ENCODE measurements around the gene VWDE.

The VWDE gene

DNA sequence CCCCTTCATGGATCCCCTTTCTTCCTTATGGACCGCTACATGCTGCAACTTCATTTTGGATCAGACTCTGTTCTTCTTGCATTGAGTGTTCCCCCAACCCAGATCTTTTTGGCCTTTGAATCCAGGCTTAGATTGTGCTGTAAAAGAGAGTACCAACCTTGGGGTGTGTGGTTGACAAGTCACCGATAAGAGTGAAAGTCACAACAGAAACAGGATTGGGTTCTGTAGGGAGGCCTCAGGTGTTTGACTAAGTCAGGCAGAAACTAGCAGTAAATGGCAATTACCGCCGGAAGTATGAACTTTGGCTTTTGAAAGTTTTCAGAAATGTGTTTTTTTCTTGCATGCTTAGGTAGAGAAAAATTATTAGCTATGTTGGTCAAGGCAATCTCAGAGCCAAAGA, 103.2 kb downstream of the VWDE start:
- H3K36me3 ChIP-seq: no peaks in the 10 kb centered on the region
- no peak overlapping the region for H3K27ac ChIP-seq
- no peaks in the 10 kb centered on the region for H3K4me1 ChIP-seq
- intact Hi-C loops (cut with DNase I; ENCODE audit: low total_unique reads): no loop called here
- TF ChIP-seq, protein P1, sequence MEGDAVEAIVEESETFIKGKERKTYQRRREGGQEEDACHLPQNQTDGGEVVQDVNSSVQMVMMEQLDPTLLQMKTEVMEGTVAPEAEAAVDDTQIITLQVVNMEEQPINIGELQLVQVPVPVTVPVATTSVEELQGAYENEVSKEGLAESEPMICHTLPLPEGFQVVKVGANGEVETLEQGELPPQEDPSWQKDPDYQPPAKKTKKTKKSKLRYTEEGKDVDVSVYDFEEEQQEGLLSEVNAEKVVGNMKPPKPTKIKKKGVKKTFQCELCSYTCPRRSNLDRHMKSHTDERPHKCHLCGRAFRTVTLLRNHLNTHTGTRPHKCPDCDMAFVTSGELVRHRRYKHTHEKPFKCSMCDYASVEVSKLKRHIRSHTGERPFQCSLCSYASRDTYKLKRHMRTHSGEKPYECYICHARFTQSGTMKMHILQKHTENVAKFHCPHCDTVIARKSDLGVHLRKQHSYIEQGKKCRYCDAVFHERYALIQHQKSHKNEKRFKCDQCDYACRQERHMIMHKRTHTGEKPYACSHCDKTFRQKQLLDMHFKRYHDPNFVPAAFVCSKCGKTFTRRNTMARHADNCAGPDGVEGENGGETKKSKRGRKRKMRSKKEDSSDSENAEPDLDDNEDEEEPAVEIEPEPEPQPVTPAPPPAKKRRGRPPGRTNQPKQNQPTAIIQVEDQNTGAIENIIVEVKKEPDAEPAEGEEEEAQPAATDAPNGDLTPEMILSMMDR (IDR thresholded peaks at IDR 0.05): no peak
- H3K9me3 ChIP-seq: peaks cover 0 to 5% (median 0%) of the 10 kb centered on the region in 3 donors
- no peaks in the 10 kb centered on the region for H3K27me3 ChIP-seq
- no peak for DNase-seq
- no peak overlapping the region for H3K4me3 ChIP-seq

DNA sequence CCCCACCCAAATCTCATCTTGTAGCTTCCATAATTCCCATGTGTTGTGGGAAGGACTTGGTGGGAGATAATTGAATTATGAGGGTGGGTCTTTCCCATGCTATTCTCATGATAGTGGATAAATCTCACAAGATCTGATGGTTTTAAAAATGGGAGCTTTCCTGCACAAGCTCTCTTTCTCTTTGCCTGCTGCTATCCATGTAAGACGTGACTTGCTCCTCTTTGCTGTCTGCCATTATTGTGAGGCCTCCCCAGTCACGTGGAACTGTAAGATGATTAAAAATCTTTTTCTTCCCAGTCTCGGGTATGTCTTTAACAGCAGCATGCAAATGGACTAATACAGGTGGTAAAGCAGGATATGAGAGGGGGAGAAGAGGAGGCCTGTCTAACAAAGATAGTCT, 104.3 kb downstream of the VWDE start:
- Histone ChIP-seq H3K27me3 (no peaks in the 10 kb centered on the region), H3K36me3 (no peaks in the 10 kb centered on the region), H3K4me3 (no peak overlapping the region), H3K9me3 (peaks cover 0 to under 1% (median 0%) of the 10 kb centered on the region in 3 donors), H3K27ac (no peak overlapping the region), H3K4me1 (no peaks in the 10 kb centered on the region)
- intact Hi-C loops (cut with DNase I; ENCODE audit: low total_unique reads): no loop called here
- TF ChIP-seq, protein P1 (IDR thresholded peaks at IDR 0.05): no peak
- DNase-seq: no peak

GRCh38 chr7:12297283-12298108, 106.2 kb downstream of the VWDE start:
- TF ChIP-seq, protein P1 (IDR thresholded peaks at IDR 0.05): no peak
- intact Hi-C loops (cut with DNase I; ENCODE audit: low total_unique reads): no loop called here
- Histone ChIP-seq H3K36me3 (no peaks in the 10 kb centered on the region), H3K27ac (no peak overlapping the region), H3K9me3 (no peaks in the 10 kb centered on the region), H3K4me1 (no peaks in the 10 kb centered on the region), H3K27me3 (no peaks in the 10 kb centered on the region), H3K4me3 (no peak overlapping the region)
- no peak for DNase-seq

DNA sequence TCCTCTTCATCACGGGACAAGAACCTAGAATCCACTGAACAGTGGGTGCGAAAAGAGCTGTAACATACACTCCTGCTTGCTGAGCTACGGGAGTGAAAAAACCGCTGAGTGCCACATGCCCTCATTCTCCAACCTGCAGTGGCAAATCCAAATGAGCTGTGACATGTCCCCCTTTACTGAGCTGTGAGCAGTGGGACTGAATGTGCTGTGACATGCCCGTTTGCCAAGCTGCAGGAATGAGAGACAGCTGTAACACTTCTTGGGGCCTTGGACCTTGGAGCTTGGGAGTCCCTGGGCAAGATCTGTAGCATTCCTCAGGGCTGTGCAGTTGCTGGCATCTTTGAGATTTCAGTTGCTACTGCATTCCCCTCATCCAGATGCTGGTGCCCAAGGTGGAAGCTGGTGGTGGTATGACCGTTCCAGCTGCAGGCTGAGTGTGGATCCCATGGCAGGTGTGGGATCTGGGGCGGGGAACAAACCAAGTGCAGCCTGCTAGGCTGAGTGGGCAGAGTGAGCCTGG, 107.6 kb downstream of the VWDE start:
- H3K4me3 ChIP-seq: no peak overlapping the region
- no peak overlapping the region for H3K27ac ChIP-seq
- no peak for DNase-seq
- intact Hi-C loops (cut with DNase I; ENCODE audit: low total_unique reads): no loop called here
- peaks cover 0 to 6% (median 0%) of the 10 kb centered on the region in 3 donors for H3K9me3 ChIP-seq
- TF ChIP-seq, protein P1 (IDR thresholded peaks at IDR 0.05): no peak
- no peaks in the 10 kb centered on the region for H3K27me3 ChIP-seq
- H3K36me3 ChIP-seq: no peaks in the 10 kb centered on the region
- no peaks in the 10 kb centered on the region for H3K4me1 ChIP-seq

DNA sequence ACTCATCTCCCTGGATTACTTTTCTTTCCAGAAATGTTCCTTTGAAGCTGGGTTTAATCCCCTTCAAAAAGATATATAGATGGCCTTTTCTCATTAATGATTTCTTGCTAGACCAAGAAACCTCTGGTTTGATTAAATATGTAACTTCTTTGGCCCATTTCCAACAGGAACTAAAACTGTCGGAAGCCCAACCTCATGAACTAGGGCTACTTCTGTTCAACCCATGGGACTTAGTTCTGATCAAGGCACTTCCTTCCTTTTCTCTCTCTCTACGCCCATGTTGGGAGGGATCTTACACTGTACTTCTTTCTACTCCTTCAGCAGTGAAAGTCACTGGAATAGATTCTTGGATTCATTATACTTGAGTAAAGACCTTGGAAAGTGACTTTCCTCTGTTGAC, 109.0 kb downstream of the VWDE start:
- intact Hi-C loops (cut with DNase I; ENCODE audit: low total_unique reads): no loop called here
- DNase-seq: no peak
- Histone ChIP-seq H3K27ac (no peak overlapping the region), H3K27me3 (no peaks in the 10 kb centered on the region), H3K36me3 (no peaks in the 10 kb centered on the region), H3K9me3 (peaks cover 0 to 9% (median 0%) of the 10 kb centered on the region in 3 donors), H3K4me1 (no peaks in the 10 kb centered on the region), H3K4me3 (no peak overlapping the region)
- TF ChIP-seq, protein P1 (IDR thresholded peaks at IDR 0.05): no peak

Data from tibial artery (tissue), 4 donors.